WTC11 (cell line): ENCODE data around the gene PLXNB1.

Experiments used
- RELA ChIP-seq: sonication (generic); formaldehyde crosslinking; IDR thresholded peaks from 2 replicates; pipeline ENCODE4 v1.8.1; 2022; ENCODE audit warnings: missing genetic modification reagents, mild to moderate bottlenecking, borderline replicate concordance
- SMAD3 ChIP-seq: sonication (generic); formaldehyde crosslinking; IDR thresholded peaks from 2 replicates; pipeline ENCODE4 v1.8.0; 2022; ENCODE audit warnings: missing genetic modification reagents, mild to moderate bottlenecking, borderline replicate concordance
- TF ChIP-seq, protein P1 (sequence below): sonication (generic); formaldehyde crosslinking; IDR thresholded peaks from 2 replicates; pipeline ENCODE4 v1.8.0; 2022; ENCODE audit warnings: mild to moderate bottlenecking, missing genetic modification reagents
- TF ChIP-seq, protein P2 (sequence below): fragments of 200-600 bp; IDR thresholded peaks from 2 replicates; pipeline ENCODE4 v1.8.0; 2022; ENCODE audit warnings: antibody characterized with exemption

DNA sequence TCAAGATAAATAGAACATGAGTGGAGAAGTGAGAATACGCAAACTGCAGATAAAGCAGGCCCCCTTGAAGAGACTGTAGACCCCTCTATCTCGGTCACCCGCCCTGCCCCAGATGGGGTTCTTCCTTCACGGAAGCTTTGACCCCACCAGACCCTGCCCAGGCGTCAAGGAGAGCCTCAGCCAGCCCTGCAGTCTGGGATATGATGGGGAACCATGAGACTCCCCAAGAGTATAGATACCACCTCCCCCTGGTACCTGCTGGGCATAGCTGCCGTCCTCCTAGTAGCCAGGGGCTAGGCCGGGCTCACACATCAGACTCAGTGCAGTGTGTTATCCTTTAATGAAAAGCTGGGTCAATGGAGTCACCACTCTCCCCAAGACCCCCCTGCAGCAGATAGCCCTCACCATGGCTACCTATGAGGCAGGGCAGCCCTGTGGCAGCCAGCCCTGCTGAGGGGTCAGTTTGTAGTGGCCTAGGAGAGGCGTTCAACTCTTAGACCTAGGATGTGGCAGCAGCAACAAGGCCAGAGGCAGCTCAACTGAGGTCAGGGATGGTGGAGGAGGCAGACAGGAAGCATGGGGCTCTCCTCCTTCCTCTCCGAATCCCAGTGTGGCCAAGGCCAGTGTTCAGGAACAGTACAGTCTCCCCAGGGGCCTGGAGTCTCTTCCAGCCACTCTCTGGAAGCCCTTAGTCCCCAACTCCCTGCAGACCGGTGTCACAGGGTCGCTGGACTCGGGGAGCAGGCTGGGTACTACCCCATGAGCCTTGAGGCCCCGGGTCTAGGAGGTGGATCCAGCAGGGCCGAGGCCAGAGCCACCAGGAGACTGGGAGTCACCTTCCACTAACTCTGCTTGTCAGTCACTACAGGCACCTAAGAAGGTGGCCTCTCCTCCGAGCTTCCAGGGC is 26.1 kb downstream of the PLXNB1 start:
- TF ChIP-seq SMAD3 (CRISPR knock-in tag) (no peak), RELA (no peak)
- TF ChIP-seq, protein P1, sequence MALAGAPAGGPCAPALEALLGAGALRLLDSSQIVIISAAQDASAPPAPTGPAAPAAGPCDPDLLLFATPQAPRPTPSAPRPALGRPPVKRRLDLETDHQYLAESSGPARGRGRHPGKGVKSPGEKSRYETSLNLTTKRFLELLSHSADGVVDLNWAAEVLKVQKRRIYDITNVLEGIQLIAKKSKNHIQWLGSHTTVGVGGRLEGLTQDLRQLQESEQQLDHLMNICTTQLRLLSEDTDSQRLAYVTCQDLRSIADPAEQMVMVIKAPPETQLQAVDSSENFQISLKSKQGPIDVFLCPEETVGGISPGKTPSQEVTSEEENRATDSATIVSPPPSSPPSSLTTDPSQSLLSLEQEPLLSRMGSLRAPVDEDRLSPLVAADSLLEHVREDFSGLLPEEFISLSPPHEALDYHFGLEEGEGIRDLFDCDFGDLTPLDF (CRISPR knock-in tag) = no peak
- TF ChIP-seq, protein P2, sequence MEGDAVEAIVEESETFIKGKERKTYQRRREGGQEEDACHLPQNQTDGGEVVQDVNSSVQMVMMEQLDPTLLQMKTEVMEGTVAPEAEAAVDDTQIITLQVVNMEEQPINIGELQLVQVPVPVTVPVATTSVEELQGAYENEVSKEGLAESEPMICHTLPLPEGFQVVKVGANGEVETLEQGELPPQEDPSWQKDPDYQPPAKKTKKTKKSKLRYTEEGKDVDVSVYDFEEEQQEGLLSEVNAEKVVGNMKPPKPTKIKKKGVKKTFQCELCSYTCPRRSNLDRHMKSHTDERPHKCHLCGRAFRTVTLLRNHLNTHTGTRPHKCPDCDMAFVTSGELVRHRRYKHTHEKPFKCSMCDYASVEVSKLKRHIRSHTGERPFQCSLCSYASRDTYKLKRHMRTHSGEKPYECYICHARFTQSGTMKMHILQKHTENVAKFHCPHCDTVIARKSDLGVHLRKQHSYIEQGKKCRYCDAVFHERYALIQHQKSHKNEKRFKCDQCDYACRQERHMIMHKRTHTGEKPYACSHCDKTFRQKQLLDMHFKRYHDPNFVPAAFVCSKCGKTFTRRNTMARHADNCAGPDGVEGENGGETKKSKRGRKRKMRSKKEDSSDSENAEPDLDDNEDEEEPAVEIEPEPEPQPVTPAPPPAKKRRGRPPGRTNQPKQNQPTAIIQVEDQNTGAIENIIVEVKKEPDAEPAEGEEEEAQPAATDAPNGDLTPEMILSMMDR = no peak
